RKO (cell line): ENCODE results near the gene ARMC3.

Source experiments
- DNase-seq: peaks from one replicate; pipeline ENCODE4 v3.0.0-alpha.2; 2016; ENCODE audit warnings: low spot score

ARMC3 gene

DNA sequence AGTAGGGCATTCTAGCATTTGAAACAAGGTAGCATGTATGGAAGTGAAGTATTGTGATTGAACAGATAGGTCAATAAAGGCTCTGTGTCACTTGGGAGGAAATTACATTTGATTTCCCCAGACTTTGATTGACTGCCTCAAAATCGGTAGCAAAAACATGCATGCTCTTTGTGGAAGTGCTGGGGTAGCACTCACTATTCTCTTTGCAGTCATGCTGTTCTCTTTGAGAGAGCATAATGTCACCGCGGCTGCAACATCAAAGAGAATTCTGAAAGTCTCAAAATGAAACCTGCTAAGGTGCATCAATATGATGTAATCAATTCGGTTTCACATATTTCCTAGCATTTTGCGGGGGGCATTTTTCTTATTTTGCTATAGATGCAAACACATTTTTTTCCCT is 64.2 kb downstream of the ARMC3 start:
- no peak for DNase-seq

DNA sequence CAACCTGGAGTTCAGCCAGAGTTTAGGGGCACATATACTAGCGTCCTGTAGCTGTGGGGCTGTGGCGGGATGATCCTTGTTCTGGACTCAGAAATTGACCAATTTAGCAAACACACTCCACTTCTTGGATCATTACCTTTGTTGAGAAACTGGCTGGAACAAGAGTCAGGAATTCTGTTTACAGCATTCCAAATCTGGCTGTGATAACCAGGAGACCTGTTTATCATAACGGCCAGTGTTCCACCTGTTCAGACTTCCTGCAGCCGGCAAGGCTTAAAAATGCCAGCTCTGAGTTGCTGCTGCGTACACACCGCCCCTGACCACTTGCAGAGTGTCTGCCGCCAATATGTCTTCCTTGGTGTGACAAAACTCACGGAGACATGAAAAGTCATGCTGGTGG is 64.8 kb downstream of the ARMC3 start:
- DNase-seq = no peak

GRCh38 chr10:22993314-22993713 is 65.5 kb downstream of the ARMC3 start:
- DNase-seq = no peak

DNA sequence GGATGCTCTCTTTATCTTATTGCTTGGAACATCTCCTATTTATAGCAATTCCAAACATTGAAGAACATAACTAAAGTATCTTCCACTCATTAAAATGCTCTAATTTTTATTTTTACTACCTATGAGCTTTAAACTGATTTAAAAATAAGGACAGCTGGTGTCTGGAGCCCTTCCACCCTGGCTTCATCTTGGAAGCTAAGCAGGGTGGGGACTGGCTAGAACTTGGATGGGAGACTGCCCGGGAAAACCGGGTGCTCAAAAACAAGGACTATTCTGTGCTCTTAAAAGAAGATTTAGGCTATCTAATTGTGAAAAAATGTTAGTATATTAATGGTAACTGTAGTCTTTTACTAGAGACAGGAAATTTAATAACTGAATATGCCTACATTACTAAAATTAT is 69.2 kb downstream of the ARMC3 start:
- DNase-seq = peak; percentile 48

DNA sequence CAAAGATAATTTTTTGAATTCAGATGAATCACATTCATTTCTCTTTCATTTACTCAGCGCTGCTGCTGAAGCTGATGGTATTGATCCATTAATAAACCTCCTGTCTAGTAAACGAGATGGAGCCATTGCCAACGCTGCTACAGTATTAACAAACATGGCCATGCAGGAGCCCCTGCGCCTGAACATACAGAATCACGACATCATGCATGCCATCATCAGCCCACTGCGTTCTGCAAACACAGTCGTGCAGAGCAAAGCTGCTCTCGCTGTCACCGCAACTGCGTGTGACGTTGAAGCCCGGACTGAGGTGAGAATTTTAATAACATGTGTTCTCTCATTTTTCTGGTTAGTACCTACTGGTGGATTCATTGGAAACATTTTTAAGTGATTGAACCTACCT is 70.2 kb downstream of the ARMC3 start:
- no peak for DNase-seq

DNA sequence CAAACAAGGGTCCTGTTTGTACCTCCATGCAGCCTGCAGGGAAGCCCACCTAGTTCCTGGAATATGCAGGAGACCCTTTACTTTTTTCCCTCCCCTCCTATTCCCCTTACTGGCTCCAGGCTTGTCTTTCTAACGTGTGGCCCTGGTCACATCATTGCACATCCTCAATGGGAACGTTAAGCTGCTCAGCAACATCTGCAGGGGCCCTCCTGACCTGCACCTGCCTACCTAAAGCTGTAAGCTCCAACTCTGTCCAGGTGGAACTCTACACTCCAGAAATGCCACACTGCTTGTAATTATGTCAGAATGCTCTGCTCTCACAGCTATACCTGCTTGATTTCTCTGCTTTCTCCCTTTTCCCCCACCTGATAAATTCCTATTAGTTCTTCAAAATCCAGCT is 72.1 kb downstream of the ARMC3 start:
- no peak for DNase-seq

DNA sequence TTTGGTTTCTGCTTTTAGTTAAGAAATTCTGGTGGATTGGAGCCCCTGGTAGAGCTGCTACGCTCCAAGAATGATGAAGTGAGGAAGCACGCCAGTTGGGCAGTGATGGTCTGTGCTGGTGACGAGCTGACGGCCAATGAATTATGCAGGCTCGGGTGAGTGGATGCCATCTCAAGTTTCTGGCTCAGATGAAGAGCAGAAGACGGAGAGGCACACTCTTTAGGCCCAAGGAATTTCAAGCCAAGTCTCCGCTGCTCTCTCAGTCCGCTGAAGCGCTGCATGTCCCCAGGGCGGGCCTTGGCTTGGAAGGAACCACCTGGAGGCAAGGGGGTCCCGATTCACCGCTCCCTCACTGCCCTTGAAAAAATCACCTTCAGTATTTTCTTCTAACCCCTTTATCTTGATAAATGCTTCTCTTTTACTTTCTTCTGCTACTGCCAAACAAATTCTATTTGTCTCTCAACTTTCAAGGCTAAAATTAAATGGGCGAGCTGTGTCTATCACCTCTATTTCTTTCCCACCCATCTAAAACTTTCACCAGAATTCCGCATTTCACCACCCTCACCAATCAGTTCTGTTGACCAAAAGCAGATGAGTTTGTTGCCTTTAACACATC is 74.2 kb downstream of the ARMC3 start:
- DNase-seq = no peak

- no peak for DNase-seq
Observed at GRCh38 chr10:23005150-23005549, 77.3 kb downstream of the ARMC3 start.

DNA sequence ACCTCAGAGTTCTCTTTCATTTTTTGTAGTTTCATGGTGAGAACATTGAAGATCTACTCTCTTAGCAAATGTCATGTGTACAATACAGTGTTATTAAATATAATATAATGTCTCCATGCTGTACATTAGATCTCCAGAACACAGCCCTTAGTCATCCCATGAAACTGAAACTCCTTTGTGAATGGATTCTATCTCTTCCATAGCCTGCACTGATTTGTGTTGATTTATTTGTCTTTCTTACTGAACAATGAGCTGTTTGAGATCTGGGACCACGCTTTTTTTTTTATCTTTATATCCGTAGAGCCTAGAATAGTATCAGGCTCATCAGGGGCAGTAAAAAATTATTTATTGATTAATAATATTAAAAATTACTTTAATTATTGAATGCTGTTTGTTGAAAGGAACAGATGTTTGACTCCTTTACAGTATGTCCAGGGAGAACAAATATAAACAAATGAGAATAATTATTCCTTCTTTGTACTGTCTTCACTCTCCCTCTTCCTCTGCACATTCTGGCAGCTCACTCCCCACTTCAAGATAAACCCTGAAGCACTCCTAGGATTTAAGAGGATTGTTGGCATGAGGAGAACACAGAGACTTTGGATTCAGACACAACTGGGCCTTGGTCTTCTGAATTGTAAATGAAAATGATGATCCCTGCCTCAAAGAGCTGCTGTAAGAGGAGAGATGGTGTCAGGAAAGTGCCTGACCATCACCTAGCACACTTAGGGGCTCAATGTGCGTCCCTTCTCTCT is 85.9 kb downstream of the ARMC3 start:
- DNase-seq = no peak

DNA sequence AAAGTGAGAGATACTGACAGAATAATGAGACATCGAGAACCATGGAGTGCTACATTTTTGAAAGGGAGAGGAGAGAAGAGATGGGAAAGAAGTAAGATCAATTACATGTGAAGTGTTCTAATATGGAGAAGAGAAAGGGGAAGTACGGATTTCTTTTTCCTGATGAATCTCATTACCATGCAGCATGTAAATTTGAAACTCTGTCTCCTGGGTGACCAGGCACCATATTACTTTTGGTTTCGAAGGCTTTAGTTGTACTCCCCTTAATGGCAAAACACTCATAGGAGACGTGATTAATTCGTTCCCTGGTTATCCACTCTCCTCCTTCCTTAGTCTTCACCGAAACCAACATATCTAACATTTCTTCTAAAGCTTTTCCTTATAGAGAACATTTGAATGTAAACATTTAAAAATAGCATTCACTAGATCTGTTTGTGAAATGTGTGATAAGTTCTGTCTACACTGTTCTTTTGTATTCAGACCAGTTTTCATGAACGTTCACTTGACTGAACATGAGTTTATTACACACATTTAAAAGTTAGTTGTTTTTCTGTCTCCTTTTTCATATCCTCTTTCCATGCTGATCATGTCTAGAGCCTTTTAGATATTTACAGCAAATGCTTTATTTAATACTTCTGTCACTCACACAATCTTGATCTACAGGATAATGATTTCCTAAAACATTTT is 87.3 kb downstream of the ARMC3 start:
- no peak for DNase-seq

- DNase-seq = no peak
Observed at GRCh38 chr10:23016636-23017035, 88.8 kb downstream of the ARMC3 start.

- no peak for DNase-seq
Observed at GRCh38 chr10:23019633-23020032, 91.8 kb downstream of the ARMC3 start.

DNA sequence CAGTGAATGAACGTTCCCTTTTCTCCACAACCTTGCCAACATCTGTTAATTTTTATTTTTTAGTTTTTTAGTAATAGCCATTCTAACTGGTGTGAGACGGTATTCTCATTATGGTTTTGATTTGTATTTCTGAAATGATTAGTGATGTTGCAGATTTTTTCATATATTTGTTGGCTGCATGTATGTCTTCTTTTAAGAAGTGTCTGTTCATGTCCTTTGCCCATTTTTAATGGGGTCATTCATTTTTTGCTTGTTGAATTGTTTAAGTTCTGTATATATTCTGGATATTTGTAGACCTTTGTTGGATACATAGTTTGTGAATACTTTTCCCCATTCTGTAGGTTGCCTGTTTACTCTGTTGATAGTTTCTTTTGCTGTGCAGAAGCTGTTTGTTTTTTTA is 93.6 kb downstream of the ARMC3 start:
- no peak for DNase-seq

DNA sequence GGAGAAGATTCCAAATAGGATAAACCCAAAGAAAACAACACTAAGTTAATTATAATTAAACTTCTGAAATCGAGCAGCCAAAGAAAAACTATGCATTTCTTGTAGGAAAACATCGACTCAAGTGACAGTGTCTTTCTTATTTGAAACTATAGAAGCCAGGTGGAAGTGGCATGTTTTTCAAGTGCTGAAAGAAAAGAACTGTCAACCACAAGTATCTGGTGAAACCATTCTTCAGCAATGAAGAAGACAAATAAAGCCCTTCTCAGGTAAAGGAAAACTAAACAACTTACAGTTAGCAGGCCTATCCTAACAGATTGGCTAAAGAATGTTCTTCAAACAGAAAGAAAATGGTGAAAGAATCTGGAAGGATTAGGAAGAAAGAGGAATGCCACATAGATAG is 96.1 kb downstream of the ARMC3 start:
- DNase-seq = no peak

DNA sequence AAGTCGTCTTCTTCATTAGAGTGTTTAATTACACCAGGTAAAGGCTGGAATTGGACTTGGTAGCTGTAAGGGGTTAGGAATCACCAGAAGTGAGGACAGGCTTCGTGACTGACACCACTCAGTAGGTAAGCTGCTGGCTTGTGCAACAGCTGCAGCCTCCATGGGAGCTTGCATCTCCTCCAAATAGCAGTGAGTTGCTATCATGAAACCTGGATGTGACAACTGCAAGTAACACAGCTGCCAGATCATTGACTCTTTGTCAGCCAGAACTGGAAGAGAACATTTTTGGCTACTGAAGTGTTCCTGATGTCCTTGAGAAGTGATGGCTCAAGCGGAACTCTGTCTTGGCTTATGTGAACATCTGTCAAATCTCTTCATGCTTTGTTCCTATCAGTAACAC is 103.5 kb downstream of the ARMC3 start:
- no peak for DNase-seq

DNA sequence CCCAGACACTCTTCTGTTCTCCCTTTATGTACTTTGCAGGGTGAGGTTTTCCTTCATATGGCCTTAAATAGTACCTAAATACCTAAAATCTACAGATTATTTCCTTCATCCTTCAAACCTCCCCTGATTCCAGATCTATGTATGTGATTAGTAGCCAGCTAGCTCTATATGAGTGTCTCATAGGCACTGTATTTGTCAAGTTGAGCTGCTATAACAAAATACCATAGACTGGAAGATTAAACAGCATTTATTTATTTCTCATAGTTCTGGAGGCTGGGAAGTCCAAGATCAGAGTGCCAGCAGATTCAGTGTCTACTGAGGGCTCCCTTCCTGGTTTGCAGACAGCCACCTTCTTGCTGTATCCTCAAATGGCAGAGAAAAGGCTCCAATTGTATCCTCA is 106.9 kb downstream of the ARMC3 start:
- DNase-seq = no peak

DNA sequence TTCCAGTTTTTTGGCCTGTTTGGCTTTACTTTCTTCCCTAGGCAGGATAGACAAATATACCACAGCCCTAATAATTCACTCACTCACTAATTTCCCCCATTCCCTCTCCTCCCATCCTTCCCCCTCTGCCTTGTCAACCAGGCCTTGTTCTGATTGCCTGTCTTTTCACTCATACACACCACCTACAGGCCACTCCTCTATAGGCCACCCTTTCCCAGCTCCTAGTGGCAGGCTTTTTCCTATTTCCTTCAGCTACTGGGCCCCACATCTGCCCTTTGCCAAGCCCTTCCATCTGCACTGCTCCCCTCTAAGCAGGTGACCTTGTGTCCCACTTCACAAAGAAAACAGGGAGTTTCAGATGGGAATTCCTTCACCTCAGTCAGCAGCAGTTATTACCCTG is 107.7 kb downstream of the ARMC3 start:
- peak; percentile 55 for DNase-seq

- no peak for DNase-seq
Observed at GRCh38 chr10:23037152-23037551, 109.3 kb downstream of the ARMC3 start.

- no peak for DNase-seq
Observed at GRCh38 chr10:23037561-23037960, 109.7 kb downstream of the ARMC3 start.

- DNase-seq = no peak
Observed at GRCh38 chr10:23038172-23038571, 110.3 kb downstream of the ARMC3 start.

DNA sequence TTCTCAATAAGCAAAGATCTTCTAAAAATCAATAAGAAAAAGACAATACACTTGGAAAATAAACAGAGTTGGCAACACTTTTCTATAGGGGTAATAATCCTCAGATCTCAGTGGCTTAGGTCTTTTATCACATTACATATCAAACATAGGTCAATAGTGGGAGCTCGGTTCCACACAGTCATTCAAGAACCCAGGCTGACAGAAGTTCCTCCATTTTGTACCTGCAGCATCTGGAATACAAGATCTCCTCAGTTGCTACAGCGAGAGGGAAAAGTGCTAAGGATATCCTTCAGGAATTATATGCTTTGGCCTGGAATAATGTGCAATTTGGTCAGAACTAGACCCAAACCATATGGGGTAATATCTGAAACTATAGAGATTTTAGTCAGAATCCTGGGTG is 112.1 kb downstream of the ARMC3 start:
- no peak for DNase-seq

DNA sequence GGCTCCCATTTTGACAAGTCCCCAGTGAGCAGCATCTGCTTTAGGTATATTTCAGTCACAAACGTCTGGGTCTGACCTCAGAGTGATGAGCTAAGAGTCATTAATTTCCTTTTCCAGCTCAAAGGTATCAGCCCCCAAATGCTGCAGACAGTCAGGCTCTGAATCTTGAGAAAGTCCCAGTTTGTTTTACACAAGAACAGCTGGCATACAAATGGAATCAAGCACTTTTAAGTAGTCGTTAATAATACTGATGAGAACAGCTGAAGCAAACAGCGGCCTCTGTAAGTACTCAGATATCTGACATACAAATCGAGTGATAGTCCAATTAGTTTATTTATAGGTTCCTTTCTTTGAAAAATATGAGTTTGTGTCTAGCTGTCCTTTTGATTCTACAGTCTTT is 118.2 kb downstream of the ARMC3 start:
- DNase-seq = no peak
